Activated CD8-positive, alpha-beta memory T cell treated with anti-CD3 and anti-CD28 coated beads, Interleukin-2, amount 50 U/mL, for 24 hours (primary cell): ENCODE measurements around the gene SUPT6H.

Experiments
- DNase-seq: peaks from one replicate; pipeline ENCODE4 v3.0.0-alpha.2; 2020; ENCODE audit errors: extremely low read depth

Gene SUPT6H

DNA sequence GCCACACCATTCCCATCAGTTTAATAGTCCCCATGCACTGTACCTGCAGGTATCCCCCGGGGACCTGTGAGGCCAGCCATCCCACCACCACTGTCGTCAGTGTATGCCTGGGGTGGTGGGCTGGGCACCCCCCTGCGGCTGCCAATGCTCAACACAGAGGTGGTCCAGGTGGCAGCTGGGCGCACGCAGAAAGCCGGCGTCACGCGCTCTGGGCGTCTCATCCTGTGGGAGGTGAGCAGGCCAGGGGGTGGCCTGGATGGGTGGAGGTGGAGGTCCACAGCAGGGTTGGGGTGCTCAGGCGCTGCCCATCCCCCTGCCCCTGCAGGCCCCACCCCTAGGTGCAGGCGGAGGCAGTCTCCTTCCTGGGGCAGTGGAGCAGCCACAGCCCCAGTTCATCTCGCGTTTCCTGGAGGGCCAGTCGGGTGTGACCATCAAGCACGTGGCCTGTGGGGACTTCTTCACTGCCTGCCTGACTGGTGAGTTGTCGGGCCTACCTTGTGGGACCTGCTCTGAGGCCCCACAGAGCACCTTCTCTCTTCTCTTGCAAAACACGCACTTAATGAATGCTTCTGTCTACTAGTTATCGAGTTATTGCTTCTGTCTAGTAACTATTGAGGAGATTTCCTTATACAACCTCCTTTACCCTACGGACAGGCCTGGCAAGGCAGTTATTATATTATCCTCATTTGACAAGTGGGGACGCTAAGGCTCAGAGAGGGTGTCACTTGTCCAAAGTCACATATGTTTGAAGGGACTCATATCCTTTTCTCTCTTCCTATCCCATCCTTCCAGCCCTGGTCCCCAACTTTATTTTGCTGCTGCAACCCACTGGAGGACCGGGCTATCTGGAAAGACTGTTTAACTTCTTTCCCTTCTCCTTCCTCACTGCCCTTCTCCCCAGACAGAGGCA, 76.0 kb downstream of the SUPT6H start:
- no peak for DNase-seq

DNA sequence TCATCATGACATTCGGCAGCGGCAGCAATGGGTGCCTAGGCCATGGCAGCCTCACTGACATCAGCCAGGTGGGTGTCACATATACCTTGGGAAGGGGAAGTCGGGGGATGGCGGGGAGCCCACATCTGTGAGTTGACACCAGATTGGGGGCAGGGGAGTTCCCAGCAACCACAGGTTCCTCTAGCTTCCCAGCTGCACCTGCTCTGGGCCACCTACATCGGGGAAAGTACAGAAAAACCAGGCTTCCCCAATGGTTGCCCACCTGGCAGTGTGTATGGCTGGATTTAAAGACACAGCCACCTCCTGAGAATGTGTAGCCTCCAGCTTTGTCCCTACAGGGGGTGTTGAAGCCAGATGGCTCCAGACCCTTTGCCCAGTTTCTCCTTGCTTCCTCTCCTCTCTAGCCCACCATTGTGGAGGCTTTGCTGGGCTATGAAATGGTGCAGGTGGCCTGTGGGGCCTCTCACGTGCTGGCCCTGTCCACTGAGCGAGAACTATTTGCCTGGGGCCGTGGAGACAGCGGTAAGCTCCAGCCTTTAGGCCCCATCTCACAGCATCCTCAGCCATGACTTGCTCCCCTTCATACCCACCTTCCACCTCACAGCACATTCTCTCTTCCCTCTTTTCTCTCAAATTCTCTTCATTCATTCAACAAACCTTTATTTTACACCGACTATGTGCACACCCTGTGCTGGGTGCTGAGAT, 76.8 kb downstream of the SUPT6H start:
- DNase-seq: no peak

DNA sequence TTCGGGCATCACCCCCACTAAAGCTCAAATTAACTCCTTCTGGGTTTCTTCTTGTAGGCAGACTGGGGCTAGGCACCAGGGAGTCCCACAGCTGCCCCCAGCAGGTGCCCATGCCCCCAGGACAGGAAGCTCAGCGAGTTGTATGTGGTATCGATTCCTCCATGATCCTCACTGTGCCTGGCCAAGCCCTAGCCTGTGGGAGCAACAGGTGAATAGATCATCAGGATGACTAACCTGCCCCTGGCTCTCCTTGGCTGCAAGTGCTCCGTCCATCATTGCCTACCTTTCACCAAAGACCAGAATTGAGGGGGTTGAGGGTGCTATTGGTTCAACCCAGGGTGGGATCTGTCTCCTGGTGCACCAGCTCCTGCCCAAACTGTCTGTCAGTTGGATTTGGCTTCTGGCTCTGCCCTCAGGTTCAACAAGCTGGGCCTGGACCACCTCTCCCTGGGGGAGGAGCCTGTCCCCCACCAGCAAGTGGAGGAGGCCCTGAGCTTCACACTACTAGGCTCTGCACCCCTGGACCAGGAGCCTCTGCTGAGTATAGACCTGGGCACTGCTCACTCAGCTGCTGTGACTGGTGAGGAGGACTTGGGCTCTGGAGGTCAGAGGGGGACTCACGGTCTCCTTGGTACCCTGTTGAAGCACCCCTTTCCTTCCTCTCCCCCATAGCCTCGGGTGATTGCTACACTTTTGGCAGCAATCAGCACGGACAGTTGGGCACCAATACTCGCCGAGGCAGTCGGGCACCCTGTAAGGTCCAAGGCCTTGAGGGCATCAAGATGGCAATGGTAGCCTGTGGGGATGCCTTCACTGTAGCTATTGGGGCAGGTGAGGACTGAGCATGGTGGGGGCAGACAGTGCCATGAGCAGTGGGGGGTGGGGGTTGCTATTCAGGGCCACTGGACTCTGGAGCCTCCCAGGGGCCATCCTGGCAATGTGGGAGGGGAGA, 78.7 kb downstream of the SUPT6H start:
- no peak for DNase-seq

DNA sequence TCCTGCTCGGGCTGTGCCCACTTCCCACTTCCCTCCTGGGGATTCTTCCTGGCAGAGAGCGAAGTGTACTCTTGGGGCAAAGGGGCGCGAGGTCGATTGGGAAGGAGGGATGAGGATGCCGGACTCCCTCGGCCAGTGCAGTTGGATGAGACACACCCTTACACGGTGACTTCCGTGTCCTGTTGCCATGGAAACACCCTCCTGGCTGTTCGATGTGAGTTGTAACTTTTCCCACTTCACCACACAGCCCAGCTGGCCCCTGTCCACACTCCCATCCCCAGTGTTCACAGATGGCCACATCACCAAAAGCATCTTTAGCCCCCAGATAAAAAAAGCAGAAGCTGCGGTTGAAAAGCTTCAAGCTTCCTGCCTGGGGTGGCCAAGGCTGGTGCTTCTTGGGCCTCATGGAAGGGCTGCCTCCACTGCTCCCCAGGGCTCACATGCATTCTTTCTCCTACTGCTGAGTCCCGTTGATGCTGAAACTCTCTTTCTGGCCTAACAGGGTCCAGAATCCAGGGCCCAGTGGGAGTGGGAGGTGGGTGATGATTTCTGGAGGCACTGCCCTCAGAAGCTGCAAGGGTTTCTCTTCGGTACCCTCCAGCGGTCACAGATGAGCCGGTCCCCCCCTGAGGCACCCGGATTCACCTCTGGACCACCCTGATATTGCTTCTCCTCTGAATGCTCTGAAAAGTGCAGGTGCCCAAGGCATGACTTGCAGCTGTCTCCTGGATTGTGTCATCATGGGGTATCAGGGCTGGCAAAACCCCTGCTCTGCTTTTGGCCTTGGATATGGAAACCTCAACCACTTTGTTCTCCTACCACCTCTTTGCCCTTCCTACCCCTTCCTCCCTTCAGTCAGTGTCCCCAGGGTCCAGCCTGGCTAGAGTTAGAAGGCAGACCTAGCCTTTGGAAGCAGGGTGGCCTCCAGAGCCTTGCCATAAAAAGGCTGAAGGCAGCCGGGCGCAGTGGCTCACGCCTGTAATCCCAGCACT, 79.6 kb downstream of the SUPT6H start:
- no peak for DNase-seq

DNA sequence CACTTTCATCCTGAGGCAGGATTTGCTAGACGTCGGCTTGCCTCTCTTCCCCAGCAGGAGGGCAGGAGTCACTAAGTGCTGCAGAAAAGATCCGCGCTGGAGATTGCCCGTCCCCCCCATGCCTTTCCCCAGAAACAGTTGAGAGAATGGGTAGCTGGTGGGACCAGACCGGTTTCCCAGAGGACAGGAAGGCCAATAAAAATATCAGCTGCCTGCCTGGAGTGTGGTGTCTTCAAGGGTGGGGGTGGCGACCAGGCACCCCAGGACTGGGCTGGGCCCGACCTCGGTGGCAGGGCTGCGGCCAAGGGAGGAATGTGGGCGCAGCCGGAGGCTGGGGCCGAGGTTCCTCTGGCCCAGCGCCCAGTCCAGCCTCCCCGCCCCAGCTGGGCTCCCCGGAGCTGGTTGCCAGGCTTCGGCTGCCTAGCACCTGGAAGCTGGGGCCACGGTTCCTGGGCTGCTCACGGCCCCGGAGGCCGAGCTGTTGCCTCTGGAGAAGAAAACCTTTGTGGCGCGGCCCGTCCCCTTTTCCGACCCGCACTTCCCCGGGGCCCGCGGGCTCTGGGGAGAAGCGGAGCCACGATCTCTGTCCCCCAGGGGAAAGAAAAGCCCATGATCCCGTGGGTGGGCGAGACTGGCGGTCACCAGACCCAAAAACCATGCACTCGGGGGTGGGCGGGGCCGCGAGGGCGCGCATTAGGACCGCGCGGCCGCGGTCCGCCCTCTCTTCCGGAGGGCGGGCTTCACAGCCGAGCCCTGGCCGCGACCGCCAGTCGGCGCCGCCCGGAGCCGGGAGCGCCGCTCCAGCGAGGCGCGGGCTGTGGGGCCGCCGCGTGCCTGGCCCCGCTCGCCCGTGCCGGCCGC, 81.5 kb downstream of the SUPT6H start, which contains the start of gene TRAF4:
Gene TRAF4 (plus strand): TSS at position 769 of the 861 bp plus-strand sequence. CDS start 102 bp downstream, outside the sequence.
- DNase-seq: no peak

DNA sequence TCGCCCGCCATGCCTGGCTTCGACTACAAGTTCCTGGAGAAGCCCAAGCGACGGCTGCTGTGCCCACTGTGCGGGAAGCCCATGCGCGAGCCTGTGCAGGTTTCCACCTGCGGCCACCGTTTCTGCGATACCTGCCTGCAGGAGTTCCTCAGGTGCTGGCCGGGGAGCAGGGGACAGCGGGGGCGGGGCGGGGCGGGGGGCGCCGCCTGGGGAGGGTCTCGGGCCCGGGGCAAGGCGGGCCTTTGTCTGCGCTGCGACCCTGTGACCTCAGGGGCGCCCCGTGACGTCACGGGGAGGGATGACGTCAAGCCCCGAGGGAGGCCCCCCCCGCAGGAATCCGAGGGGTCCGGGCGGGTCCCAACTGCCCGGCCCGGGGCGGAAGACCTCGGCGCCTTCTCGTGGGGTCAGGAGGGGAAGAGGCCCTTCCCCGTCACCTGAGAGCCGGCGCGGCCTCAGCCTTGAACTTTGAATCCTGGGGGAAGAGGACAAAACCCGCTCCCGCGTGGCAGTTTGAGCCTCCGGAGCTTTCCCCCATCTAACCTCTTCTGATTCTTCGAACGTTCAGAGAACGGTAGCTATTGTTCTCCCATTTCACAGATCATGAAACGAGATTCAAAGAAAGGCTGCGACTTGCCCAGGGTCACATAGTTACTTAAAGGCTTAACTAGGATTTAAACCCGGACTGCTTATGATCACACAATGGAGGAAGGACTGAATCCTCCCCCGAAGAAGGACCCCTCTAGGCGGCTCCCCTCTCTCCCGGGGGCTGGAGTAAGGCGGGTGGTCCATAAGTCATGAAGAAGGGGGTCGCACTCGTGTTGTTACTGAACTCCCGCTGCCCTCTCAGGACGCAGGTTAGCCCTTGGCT, 82.3 kb downstream of the SUPT6H start:
- DNase-seq: no peak

DNA sequence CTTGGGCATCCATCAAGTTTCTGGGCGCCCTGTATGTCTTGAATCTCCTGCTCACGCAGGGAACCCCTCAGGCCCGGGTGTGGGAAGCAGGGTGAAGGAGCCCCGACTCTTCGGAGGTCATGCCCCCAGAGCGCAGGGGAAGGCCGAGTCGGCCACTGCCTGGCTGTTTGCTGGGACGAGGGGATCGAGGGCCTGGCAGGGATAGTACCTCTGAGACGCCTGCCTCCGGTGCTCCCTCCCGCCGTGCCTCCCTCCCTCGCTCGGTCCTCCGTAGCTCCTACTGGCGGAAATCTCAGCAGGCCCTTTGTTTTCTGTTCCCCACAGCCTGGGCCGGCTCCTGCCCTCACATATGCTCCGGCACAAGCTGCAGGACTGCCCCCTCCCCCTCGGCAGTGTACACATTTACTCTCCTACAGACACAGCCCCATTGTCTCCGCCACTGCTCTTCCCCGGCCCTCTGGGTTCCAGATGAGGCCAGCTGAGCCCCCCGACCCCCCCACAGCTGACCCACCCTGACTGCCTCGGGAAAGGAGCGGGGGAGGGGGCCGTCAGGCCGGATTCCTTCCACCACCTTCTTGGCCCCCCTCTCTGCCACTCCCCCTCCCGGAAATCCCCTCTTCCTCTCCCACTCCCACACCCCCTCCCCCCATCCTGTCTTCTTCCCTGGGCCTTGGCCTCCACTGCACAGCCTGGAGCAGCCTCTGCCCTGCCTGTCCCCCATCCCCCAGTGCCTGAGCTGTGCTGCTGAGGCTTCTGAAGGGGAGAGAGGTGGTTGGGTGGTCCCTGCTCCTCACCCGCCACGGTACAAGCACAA, 83.2 kb downstream of the SUPT6H start:
- no peak for DNase-seq

DNA sequence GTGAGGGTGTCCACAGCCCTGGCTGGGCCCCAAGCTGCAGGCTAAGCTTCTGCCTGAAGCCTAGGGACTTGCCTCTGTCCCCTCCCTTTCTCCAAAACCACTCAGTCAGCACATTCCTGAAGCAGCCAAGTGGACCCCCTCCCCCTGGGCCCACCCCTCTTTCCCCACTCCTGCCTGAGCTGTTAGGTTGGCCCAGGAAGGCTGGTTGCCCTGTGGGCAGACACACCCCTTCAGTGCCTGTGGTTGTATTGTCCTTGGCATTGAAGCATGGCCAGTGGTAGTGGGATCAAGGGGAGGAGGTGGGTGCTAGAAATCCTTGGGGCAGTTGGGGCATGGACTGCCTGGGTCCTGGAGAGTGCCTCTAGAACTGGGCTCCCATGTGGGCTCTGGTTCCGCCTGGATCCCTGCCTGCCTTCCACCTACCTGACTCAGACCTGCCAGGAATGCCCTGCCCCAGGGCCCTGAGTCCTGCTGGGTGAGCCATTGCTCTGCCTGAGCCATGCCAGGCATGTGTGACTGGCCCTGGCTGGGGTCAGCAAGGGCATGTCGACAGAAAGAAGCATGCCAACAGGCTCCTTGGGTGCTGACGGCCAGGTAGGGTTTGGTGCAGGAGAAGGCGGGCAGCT, 83.9 kb downstream of the SUPT6H start:
- DNase-seq: no peak

DNA sequence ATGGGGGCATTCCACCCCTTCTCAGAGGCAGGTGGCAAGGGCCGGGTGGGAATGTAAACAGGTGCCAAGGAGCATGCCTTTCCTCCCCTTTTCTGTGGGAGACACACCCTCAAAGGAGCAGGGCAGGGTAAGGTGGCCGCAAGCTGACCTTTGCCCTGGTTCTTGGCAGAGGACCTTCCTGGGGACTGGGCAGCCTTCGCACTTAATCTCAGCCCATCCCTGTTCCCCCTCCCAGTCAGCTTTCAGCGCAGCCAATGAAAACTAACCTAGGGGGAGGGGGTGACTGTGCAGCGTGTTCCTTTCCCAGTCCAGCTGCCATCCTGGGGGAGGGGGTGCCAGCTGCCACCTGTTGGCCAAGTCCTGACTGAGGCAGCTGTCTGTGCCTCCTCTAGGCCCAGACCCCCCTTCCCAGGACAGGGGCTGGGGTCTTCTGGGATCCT, 84.6 kb downstream of the SUPT6H start:
- no peak for DNase-seq

DNA sequence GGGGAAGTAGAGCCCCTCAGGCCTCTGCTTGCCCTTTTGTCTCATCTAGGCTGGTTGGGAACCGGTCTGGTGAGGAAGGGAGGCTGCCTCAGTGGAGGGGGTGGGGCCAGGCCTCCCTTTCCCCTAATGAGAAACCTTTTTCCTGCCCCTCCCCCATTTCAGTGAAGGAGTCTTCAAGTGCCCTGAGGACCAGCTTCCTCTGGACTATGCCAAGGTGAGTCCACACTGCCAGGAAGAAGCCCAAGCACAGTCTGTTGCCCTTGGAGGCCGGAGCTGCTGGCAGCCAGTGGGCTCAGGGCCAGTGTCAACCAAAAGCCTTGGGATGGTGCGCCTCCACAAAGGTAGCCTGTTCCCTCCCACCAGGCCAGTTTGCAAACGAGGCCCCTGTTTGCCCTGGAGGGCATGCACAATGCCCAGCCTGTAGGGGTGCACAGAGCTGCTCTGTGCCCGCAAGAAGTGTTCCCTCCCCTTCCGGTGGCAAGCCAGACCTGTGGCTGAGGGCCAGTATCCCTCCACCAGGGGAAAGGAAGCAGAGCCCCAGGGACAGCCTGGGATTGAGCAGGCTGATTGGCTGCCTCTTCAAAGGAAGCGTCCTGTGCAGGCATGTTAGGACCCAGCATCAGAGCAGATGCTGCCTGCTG, 85.2 kb downstream of the SUPT6H start:
- no peak for DNase-seq

DNA sequence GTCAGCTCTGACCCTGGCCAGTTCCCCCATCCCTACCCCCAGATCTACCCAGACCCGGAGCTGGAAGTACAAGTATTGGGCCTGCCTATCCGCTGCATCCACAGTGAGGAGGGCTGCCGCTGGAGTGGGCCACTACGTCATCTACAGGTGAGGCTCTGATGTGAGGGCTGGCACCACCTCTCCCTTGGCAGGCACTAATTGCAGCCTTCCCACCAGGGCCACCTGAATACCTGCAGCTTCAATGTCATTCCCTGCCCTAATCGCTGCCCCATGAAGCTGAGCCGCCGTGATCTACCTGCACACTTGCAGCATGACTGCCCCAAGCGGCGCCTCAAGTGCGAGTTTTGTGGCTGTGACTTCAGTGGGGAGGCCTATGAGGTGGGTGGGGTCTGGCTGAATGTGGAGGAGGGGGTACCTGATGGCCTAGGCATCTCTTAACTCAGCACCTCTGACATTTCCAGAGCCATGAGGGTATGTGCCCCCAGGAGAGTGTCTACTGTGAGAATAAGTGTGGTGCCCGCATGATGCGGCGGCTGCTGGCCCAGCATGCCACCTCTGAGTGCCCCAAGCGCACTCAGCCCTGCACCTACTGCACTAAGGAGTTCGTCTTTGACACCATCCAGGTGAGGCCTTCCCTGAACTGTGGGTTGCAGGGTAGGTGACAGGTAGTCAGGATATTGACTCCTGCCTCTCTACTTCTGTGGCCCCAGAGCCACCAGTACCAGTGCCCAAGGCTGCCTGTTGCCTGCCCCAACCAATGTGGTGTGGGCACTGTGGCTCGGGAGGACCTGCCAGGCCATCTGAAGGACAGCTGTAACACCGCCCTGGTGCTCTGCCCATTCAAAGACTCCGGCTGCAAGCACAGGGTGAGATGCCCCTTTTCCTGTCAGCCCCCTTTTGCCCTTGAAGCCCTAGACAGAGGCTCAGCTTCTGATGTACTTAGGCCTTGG, 86.1 kb downstream of the SUPT6H start:
- DNase-seq: no peak

DNA sequence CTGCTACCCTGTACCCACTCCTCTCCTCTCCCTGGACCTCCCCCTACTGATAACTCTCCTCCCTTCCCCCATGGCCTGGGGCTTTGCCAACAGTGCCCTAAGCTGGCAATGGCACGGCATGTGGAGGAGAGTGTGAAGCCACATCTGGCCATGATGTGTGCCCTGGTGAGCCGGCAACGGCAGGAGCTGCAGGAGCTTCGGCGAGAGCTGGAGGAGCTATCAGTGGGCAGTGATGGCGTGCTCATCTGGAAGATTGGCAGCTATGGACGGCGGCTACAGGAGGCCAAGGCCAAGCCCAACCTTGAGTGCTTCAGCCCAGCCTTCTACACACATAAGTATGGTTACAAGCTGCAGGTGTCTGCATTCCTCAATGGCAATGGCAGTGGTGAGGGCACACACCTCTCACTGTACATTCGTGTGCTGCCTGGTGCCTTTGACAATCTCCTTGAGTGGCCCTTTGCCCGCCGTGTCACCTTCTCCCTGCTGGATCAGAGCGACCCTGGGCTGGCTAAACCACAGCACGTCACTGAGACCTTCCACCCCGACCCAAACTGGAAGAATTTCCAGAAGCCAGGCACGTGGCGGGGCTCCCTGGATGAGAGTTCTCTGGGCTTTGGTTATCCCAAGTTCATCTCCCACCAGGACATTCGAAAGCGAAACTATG, 87.0 kb downstream of the SUPT6H start:
- no peak for DNase-seq

DNA sequence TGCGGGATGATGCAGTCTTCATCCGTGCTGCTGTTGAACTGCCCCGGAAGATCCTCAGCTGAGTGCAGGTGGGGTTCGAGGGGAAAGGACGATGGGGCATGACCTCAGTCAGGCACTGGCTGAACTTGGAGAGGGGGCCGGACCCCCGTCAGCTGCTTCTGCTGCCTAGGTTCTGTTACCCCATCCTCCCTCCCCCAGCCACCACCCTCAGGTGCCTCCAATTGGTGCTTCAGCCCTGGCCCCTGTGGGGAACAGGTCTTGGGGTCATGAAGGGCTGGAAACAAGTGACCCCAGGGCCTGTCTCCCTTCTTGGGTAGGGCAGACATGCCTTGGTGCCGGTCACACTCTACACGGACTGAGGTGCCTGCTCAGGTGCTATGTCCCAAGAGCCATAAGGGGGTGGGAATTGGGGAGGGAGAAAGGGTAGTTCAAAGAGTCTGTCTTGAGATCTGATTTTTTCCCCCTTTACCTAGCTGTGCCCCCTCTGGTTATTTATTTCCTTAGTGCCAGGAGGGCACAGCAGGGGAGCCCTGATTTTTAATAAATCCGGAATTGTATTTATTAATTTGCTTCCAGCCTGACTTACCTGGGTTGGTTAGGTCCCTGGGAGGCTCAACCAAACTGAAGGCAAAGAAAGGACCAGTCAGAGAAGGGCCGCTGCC, 87.6 kb downstream of the SUPT6H start:
- no peak for DNase-seq
